Hindlimb muscle (tissue), 1 donor: ENCODE measurements around the gene RHBDD1. TPM values are rescaled to one million over a fixed set of nuclear protein-coding genes. Genes with fewer than 3 reads are reported as not detected.

ENCODE experiments used
- DNase-seq: peaks from one replicate; pipeline ENCODE4 v3.0.0-alpha.2; 2013
- polyA plus RNA-seq: library from polyadenylated mRNA; unstranded; fragments of 120-200 nt; gene quantifications from one replicate; pipeline ENCODE4 v1.2.1, GENCODE V29; 2013; ENCODE audit not compliant: insufficient read length

Gene RHBDD1
- polyA plus RNA-seq, 1 donor = 18.4 TPM

DNA sequence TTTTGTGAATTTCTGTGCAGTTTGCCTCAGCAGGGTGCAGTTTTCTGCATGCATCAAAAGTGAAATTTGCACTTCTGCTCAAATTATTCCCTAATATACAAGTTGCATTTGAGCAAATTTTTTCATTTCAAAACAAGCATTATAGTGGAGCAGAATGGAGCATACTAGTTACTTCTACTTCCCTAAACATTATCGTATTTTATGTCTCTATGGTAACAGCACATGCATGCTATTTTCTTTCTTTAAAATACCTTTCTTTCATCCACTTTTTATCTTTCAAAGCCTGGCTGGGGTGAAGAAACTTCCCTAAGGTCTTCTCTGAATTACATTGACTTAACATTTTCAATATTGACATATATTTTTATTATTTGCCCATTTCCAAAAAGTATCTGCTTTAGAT, 11.2 kb downstream of the RHBDD1 start:
- DNase-seq = no peak

DNA sequence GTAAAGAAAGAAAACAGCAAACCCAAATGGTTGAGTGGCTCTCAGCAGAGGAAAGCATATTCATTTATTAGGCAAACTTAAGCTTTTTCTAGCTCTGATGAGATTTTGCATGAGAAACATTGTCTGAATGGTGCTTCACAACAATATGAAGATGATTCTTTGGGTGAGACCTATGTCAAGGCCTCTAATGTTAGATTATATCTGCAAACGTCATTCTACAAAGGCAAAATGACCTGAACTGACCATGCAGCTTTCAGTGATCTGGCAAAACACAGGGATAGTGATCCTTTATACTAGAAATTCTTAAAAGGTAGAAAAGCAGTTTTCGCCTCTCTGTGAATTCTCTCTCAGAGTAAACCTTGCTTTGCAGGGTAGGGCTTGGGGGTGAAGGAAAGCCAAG, 11.7 kb downstream of the RHBDD1 start:
- no peak for DNase-seq

DNA sequence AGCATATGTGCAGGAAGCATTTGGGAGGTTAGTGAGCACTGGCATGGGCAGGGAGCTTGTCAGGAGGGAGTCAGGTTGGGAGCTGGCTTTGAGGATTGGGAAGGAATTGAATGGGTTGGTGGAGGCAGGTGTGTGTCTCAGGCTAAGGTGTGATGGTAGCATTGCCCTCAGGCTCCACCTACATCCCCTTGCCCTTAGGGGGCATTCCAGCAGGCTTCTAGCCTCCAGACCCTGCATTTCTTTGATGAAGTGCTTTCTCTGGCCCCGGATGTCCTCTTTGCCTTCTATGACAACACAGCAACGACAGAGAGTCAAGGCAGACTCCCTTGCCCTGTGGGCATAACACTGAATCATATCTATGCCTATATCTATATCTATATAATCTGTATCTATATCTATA, 13.5 kb downstream of the RHBDD1 start:
- DNase-seq = no peak

GRCh38 chr2:226850024-226850423, 14.2 kb downstream of the RHBDD1 start:
- no peak for DNase-seq

GRCh38 chr2:226855787-226856186, 19.9 kb downstream of the RHBDD1 start:
- no peak for DNase-seq

GRCh38 chr2:226860087-226860486, 24.2 kb downstream of the RHBDD1 start:
- DNase-seq = no peak

DNA sequence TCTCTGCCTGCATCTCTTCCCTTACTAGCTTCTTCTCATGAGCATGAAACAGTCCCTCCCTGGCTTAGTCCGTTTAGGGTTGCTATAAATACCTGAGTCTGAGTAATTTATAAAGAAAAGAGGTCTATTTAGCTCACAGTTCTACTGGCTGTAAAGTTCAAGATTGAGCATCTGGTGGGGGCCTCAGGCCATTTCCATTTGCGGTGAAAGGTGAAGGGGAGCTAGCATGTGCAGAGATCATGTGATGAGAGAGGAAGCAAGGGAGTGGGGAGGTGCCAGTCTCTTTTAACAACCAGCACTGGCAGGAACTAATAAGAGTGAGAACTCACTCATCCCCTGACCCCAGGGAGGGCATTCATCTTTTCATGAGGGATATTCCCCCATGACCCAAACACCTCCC, 26.8 kb downstream of the RHBDD1 start:
- no peak for DNase-seq

- no peak for DNase-seq
Measured at GRCh38 chr2:226865273-226865672, 29.4 kb downstream of the RHBDD1 start.

DNA sequence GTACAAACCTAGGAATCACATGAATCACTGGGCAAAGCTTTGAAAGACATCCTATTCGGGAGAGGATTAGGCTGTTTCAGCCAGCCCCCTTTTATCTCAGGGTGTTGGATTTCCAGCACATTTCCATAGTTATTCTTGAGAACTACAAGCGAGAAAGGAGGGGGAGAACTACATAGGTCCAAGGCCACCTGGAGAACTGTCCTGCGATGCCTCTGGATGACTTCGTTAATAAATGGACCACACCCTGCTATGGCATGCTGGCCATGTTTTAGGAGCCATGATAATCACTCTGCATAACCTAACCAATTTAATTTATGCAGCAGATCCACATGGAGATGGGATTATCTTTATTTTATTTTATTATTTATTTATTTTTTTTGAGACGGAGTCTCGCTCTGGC, 29.9 kb downstream of the RHBDD1 start:
- DNase-seq = no peak

DNA sequence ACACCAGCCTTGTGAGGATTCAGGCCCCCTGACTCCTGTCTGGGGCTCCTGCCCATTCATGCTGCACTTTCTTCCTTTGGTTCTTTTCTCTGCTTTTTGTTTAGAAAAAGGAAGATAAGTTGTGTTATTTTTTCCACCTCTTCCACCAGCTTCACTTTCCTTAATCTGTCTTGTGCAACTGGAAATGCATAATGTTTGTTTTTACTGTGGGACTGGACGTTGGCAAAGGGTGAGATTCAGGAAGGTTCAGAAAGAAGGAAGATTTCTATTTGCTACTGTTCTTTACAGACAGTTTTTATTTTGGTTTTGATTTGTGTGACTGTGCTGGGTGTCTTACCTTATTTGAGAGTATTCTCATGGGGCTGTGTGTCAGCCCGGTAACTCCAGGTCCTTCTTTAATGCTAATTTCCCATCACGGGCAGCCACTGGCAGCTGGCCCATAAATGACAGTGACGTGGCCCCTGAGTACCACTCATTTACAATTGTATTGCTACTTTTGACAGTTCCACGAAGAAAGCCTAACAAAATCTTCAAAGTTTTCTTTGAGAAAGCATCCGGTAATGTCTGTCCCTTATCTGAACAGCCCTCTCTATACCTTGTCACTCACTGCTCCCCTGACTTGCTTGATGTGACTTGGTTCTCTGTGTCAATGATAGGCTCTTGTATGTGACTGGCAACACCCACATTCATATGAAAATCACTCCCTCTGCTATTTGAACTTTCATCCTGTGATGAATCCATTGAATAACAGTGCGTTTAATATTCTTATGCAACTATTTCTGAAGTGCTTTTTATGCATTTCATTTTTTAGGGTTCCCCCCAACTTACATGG, 32.7 kb downstream of the RHBDD1 start:
- no peak for DNase-seq

DNA sequence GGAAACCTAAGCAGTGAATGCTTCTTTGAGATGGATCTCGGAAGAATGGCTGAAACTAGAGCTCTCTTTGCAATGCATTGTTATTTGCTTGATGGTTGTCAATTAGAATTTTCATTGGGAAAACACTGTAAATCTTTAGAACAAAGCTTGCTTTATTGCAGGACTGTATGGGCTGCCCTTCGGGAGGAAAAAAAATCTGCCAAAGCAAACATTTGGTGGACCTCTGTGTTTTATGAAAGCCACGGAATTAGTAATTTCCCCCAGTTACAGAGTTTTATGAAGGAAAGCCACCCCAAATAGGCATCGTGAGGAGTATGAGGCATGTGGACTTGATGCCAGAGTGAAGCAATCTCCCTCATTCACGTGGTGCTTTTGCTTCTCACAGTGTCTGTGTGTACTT, 33.5 kb downstream of the RHBDD1 start:
- no peak for DNase-seq

- DNase-seq = no peak
Measured at GRCh38 chr2:226873051-226873620, 37.3 kb downstream of the RHBDD1 start.

DNA sequence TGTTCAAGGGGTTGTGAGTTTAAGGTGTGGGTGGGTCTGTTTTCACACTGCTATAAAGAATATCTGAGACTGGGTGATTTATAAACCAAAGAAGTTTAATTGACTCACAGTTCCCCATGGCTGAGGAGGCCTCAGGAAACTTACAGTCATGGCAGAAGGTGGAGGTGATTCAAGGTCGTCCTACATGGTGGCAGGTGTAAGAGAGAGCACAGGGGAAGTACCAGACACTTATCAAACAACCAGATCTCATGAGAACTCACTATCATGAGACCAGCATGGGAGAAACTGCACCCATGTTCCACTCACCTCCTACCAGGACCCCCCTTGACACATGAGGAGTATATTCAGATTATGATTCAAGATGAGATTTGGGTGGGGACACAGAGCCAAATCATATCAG, 38.0 kb downstream of the RHBDD1 start:
- DNase-seq = no peak

DNA sequence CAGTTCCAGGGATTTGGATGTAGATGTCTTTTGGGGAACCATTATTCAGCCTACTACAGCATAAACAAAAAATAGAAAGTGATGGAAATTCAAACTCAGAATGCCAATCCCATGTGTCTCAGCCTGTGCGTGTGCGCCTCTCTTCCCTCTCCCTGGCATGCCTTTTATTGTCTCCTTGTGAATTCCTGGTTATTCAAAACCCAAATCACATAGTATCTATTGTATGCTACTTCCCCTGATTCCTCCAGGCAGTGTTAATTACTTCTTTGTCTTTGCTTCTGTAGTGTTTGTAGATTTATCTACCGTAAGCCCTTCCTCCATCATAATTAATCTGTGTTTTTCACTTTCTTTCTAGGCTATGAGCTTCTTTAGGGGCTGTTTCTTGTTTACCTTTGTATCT, 38.9 kb downstream of the RHBDD1 start:
- DNase-seq = no peak

GRCh38 chr2:226875438-226876225, 39.8 kb downstream of the RHBDD1 start:
- DNase-seq = no peak

DNA sequence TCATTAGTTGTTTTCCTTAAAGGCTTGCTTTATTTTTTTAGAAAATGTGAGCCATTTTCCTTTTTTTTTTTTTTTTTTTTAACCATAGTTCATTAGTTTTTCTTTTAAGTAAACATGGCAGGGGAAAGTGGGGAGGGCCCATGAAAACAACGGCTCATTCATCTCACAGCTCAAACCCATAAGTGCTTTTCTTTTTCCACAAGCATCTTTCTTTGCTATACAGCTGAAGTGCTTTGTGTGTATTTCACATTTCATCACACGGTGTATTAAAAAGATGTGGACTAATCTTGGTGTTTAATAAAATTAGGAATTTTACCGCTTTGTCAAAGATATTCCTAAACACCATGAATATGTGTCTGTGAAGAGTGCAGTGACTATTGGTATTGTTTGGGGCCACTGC, 41.6 kb downstream of the RHBDD1 start:
- DNase-seq = no peak

DNA sequence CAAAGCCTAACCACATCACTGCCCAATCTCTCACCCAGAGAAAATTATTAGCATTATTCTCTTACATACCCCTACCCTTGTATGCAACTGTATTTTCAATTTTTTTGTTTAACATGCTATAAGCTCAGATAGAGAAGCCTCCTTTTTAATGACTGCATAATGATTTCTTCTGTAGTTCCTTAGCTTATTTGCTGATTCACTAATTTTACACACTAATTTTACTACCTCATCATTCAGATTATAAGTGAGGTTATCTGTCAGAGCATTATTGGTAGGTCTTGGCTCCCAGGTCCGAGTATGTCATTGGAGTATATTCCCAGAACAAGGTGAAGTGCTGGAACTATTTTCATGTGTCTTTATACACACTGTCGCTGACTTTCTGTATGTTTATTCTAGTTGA, 45.4 kb downstream of the RHBDD1 start:
- DNase-seq = no peak

DNA sequence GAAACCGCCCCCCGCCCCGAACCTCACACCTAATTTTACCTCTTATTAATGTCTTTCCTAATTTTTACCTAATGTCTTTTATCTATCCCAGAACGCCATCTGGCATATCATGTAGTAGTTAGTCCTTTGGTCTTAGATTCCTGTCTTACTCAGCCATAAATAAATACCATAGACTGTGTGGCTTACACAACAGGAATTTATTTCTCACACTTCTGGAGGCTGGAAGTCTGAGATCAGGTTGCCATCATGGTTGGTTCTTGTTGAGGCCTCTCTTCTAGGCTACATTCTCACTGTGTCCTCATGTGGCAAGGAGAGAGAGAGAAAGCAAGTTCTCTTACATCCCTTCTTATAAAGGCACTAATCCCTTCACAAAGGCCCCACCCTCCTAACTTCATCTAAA, 46.8 kb downstream of the RHBDD1 start:
- no peak for DNase-seq

- DNase-seq = no peak
Measured at GRCh38 chr2:226883296-226883795, 47.5 kb downstream of the RHBDD1 start.

- no peak for DNase-seq
Measured at GRCh38 chr2:226884166-226884565, 48.3 kb downstream of the RHBDD1 start.

DNA sequence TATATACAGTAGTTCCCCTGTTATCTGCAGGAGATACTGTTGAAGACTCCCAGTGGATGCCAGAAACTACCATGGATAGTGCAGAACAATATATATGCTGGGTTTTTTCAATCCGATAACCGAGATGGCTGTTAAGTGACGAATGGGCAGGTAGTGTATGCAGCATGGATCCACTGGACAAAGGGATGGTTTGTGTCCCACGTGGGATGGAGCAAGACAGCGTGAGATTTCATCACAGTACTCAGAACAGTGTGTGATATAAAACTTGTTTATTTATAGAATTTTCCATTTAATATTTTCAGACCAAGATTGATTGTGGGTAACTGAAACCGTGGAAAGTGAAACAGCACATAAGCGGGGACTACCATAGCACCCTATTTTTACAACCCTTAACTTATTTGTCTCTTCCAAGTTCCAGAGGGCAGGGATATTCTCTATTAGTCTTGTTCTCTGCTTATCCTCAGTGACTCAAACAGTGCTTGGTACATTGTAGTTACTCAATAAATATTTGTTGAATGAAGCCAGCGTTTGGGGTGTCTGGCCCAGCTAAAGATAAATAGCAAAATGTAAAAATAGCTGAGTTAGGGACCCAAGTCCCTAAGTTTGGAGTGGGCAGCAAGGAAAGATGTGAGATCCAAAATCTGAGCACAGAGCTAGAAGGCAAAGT, 50.0 kb downstream of the RHBDD1 start:
- DNase-seq = no peak

DNA sequence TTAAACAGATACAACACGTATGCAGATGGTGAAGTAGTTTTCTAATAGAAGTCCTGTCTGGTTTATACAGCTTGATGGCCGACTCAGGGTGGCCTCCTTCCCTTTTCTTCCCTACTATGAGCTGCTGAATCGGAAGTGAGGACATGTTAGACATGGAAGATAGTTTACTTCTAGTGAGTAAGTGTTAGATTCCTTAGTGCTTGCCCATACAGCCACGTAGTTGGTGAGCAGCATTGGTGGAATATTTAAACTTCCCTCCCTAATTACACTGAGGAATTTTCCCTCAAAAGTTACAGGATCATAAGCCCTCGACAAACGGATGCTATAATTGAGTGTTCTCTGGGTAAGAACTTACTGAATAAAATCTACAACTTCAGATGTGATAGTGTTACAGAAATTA, 52.1 kb downstream of the RHBDD1 start:
- DNase-seq = no peak

GRCh38 chr2:226888378-226888965, 52.6 kb downstream of the RHBDD1 start:
- no peak for DNase-seq
